HG02840 (cell line): Measurements from ENCODE around the gene PSMB11.
"Not testable (repeated sequence)": the region's sequence is repeated elsewhere in the genome, so short reads cannot be mapped to it uniquely, and the experiment has no call there.

Source experiments
- ATAC-seq: cut with Tn5 transposase; IDR thresholded peaks from one replicate; pipeline ENCODE4 v1.9.1; 2021; ENCODE audit warnings: mild to moderate bottlenecking, moderate library complexity, moderate number of reproducible peaks; ENCODE audit not compliant: unreplicated experiment, low FRiP score

The PSMB11 gene

DNA sequence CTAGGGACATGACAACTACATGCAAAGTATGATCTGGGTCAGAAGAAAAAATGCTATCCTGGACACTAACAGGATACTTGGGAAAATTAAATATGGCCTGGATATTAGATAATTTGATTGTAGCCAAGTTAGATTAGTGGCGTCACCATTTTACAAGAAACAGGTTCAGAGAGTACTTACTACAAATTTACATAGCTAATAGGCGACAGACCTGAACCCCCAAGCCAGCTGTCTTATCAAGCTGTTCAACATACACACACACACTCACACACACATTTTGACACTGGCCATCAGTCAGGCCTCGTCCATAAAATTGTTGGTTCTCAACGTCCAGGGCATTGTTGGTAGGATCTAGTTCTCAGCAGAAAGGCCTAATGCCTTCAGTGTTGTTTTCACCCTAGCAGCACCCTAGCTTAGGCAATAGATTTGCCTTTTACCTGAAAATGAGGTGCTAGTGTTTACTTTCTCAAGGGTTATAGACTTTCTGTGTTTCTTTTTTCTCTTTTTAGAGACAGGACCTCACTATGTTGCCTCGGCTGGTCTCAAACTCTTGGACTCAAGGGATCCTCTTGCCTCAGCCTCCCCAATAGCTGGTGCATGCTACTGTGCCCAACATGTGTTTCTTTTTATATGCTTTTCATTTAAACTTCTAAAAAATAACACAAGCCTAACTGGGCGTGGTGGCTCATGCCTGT is 28.8 kb upstream of the PSMB11 start:
- ATAC-seq, result no peak

GRCh38 chr14:23013749-23014054 is 28.3 kb upstream of the PSMB11 start:
- not testable (repeated sequence) for ATAC-seq

- no peak for ATAC-seq
Observed at GRCh38 chr14:23015618-23016017, 26.4 kb upstream of the PSMB11 start.

GRCh38 chr14:23017091-23017490 is 24.9 kb upstream of the PSMB11 start:
- ATAC-seq, result no peak

- no peak for ATAC-seq
Observed at GRCh38 chr14:23018107-23018506, 23.9 kb upstream of the PSMB11 start.

GRCh38 chr14:23020143-23021128 is 21.6 kb upstream of the PSMB11 start:
- ATAC-seq, result no peak

DNA sequence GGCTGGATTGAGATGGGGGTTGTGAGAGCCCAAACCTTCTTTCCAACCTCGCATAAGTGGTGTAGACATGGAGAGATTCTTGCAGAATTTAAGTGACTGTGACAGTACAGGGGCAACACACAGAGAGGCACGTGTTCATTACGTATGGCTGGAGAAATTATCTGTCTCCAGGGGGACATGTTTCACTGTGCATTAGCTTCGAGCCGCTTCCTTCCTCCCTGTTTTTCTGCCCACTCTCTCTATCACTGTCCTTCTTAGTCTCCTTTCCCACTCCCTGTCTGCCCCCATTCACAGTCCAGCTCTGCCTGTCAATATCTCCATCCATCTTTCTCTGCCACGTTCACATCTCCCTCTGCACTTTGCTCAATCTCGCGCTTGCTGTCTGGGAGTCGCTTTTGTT is 20.6 kb upstream of the PSMB11 start:
- ATAC-seq, result no peak

DNA sequence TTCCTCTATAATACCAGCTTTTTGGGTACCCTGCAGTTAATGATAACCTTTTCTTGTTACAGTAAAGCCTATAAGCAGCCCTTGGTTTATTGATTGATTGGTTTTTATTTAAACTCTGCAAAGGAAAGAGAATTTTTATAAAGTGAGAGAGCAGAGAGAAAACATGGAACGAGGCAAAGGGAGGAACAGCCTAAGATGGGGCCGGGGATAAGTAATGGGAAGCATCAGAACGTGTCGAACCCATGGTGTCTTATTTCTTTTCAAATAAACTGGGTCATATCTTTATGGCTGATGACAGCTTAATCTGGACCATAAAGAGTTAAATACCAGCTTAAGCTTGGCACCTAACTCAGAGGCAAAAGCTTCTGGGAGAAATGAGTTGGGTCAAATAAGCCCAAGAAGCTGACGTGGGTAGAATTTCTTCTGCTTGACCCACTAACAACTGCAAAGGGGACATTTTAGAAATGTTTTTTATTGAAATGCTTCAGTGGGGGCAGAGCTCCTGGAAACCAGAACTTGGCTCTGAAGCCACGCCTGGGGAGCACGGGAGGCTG is 20.0 kb upstream of the PSMB11 start:
- no peak for ATAC-seq

DNA sequence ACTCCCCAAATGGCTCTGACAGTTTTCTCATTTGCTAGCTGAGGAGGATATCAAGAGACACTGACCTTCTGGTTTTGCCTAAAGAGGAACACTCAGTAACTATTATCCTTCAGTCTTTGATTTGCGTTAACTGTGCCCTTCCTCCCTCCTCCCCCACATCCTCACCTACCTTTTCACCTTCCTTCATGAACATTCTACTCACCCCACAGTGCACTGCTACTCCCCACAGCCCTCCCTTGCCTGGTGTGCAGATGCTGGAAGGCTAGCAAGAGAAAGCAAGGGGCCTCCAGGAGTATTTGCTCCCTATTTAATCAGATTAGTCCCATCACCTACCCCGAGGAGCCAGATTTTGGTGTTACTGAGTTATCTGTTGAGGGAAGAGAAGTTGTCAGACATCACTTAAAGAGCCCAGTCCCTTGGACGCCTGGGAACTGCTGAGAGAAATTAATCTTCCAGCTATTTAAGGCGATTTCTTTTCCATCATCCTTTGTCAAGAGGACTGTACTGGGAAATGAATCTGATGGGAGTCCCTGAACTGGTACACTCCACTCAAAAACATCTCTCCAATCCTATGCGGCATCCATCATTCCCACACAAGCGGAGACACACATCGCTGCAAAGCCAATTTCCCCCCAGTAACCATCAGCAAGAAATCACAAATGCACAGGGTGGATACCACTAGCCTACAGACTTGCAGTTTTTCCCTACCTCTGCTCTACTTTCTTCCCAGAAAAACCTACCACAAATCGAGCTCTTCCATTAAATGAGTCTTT is 18.8 kb upstream of the PSMB11 start:
- no peak for ATAC-seq

GRCh38 chr14:23023795-23024152 is 18.2 kb upstream of the PSMB11 start:
- no peak for ATAC-seq

- no peak for ATAC-seq
Observed at GRCh38 chr14:23024612-23025075, 17.4 kb upstream of the PSMB11 start.

- ATAC-seq, result no peak
Observed at GRCh38 chr14:23025151-23025814, 16.7 kb upstream of the PSMB11 start.

GRCh38 chr14:23028799-23029198 is 13.2 kb upstream of the PSMB11 start:
- no peak for ATAC-seq

GRCh38 chr14:23030936-23031335 is 11.1 kb upstream of the PSMB11 start:
- no peak for ATAC-seq

DNA sequence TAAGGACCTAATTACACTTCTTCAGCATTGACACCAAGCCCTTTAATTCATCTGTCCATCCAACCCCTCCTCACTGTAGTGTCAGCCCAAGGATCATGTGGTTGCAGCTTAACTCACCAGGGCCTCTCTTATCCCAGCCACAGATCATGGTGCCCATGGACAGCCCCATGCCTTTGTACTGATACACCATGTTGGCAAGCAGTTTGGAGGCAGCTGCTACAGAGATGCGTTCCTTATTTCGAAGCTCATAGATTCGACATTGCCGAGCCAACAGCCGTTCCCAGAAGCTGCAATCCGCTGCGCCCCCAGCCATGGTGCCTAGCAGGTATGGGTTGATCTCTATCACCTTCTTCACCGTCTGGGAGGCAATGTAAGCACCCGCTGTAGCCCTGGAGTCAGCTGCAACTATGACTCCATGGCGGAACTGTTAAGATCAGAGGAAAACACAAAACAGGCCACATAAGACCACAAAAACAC is 8.7 kb upstream of the PSMB11 start:
- no peak for ATAC-seq

- no peak for ATAC-seq
Observed at GRCh38 chr14:23033801-23034497, 8.1 kb upstream of the PSMB11 start.

DNA sequence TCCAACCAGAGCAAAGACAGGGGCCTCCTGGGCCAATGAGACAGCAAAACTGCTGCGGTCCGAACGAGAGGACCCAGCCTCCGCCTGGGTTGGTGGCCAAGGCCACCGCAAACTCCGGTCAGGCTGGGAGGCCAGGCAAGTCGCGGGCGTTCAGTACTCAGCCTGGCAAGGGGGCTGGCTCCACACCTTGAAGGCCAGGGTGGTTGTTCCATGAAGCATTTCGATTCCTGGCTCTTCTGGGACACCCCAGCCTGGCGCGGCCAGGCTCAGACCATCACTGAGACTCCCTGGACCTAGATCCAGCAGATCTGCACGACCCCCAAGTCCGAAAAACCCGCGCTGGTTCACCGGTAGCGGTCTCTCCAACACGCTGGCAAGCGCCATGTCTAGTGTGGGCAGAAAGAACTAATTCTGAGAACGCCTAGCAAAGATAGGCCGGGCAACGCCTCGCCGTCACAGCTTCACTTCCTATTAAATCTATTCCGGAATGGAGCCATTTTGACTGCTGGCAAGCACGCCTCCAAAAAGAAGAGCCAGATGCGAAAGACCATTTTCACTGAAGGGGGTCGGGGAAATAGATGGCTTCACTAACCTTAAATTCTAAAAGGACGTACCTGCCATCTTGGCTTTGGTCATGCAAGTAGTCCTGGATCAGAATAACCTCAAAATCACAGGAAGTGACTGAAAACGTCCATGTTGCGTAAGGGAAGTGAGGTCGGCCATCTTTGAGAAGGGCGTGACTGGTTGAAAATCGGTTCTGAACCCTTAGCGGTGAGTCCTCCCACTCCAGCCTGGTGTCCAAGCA is 7.3 kb upstream of the PSMB11 start, which contains the start of gene PSMB5:
TSS of gene PSMB5 (minus strand) at position 403 of the 805 bp plus-strand sequence. CDS start at position 384, 19 bp downstream.
- ATAC-seq, result peak; percentile 91

GRCh38 chr14:23035303-23036144 is 6.5 kb upstream of the PSMB11 start:
- no peak for ATAC-seq
